HUES64 (cell line): Measurements from ENCODE around the gene DOCK2.

Source experiments
- H3K27ac ChIP-seq: 2 replicates; pipeline ENCODE4 v1.7.0; 2013; ENCODE audit warnings: low read depth, low read length, inconsistent platforms
- H3K27me3 ChIP-seq: 2 replicates; pipeline ENCODE4 v1.6.1; 2013; ENCODE audit warnings: mild to moderate bottlenecking, low read length; ENCODE audit not compliant: insufficient read depth
- H3K36me3 ChIP-seq: 2 replicates; pipeline ENCODE4 v1.6.1; 2013; ENCODE audit warnings: mild to moderate bottlenecking, low read length; ENCODE audit not compliant: insufficient read depth
- H3K4me1 ChIP-seq: 2 replicates; pipeline ENCODE4 v1.6.1; 2013; ENCODE audit warnings: mild to moderate bottlenecking, low read length, moderate library complexity; ENCODE audit not compliant: insufficient read depth
- H3K4me3 ChIP-seq: 2 replicates; pipeline ENCODE4 v1.5.1; 2013; ENCODE audit warnings: mild to moderate bottlenecking, low read length, moderate library complexity
- H3K9ac ChIP-seq: 2 replicates; pipeline ENCODE4 v1.6.1; 2013; ENCODE audit warnings: mild to moderate bottlenecking, low read depth, low read length
- H3K9me3 ChIP-seq: 2 replicates; pipeline ENCODE4 v1.6.1; 2013; ENCODE audit warnings: low read depth, low read length; ENCODE audit not compliant: insufficient read depth
- WGBS: fragments of 150-250, 120-280 bp; methylation state at CpG from one replicate; pipeline ENCODE4 v1.1.7; 2013; ENCODE audit warnings: missing lambda C conversion rate; 5-methylcytosine and 5-hydroxymethylcytosine counted together

The DOCK2 gene

DNA sequence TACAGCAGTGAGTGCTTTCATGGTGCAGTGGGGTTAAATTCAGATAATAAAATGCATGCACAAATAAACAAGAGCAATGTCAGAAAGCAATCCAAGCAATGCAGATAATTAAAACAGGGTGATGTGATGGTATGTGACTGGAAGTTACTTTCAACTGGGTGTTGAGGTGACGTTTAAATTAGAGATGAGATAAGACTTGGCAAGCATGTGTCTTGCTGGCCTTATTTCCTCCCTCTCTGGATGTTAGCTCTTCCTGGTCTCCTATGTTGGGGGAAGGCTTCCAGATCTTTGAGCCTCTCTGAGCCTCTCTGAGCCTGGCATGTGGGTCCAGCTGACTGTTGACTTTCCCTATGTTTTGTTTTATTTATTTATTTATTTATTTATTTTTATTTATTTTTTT, 54.4 kb downstream of the DOCK2 start:
- 75% methylated on average over 1 of the region's 1 CpG for WGBS
- no peak overlapping the region for H3K9ac ChIP-seq

DNA sequence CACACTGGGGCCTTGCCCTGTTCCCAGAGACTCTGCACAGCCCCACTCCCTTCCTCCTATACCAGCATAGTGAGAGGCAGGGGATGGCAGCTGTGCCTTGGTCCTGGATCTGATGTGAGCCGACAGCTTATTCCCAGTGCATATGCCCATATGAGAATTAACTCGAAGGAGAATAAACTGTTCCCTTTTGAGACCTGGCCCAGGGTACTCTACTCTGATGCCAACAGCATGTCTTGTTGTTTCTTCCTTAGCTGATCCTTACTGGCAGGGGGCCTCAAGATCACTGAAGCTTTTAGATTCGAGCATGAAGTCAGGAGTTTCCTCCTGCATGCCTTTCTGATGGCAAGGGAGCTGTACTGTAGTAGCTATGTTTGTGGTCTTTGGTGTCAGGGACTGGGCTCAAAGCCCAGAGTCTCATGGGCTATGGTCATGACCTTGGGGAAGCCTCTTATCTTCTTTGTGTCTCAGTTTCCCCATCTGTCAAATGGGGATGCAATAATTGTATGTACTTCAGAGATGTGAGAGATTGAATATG, 57.1 kb downstream of the DOCK2 start:
- H3K27me3 ChIP-seq: no peaks in the 10 kb centered on the region
- H3K27ac ChIP-seq: no peak overlapping the region
- no peaks in the 10 kb centered on the region for H3K36me3 ChIP-seq
- WGBS: 93% methylated on average over 3 of the region's 3 CpGs
- no peak overlapping the region for H3K4me3 ChIP-seq
- H3K9ac ChIP-seq: no peak overlapping the region
- no peaks in the 10 kb centered on the region for H3K9me3 ChIP-seq
- H3K4me1 ChIP-seq: no peaks in the 10 kb centered on the region

More for the DNA sequence above, 54.4 kb downstream of the DOCK2 start:
- H3K9me3 ChIP-seq: no peaks in the 10 kb centered on the region
- no peaks in the 10 kb centered on the region for H3K36me3 ChIP-seq
- no peak overlapping the region for H3K27ac ChIP-seq
- H3K4me3 ChIP-seq: no peak overlapping the region
- no peaks in the 10 kb centered on the region for H3K4me1 ChIP-seq
- no peaks in the 10 kb centered on the region for H3K27me3 ChIP-seq

DNA sequence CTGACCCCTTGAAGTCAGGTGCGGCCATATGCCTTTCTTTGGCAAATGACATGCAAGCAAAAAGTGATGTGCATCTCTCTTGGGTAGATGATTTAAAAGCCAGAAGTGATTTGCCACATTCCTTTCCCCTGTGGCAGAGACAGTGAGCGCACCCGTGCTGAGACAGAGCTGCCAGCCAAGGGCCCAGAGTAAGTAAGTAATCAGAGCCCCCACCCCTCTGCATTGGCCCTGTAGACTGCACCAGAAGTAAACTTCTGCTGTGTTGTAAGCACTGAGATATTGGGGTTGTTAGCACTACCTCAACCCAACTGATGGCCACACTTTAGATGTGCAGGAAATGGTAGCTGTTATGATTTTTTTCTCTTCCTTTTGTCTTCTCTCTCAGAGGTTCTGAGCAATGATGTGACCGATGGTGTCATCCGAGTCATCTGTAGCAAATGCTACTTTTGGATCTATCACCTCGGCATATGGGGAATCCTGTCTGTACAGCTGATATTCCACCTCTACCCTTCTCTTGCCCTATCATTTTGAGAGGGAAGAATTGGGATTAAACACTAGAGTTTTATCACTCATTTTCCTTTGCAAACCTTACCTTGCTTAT, 58.0 kb downstream of the DOCK2 start:
- H3K9me3 ChIP-seq: no peaks in the 10 kb centered on the region
- no peaks in the 10 kb centered on the region for H3K4me1 ChIP-seq
- H3K9ac ChIP-seq: no peak overlapping the region
- no peaks in the 10 kb centered on the region for H3K36me3 ChIP-seq
- no peak overlapping the region for H3K4me3 ChIP-seq
- WGBS: 94% methylated on average over 6 of the region's 6 CpGs
- H3K27ac ChIP-seq: no peak overlapping the region
- no peaks in the 10 kb centered on the region for H3K27me3 ChIP-seq

DNA sequence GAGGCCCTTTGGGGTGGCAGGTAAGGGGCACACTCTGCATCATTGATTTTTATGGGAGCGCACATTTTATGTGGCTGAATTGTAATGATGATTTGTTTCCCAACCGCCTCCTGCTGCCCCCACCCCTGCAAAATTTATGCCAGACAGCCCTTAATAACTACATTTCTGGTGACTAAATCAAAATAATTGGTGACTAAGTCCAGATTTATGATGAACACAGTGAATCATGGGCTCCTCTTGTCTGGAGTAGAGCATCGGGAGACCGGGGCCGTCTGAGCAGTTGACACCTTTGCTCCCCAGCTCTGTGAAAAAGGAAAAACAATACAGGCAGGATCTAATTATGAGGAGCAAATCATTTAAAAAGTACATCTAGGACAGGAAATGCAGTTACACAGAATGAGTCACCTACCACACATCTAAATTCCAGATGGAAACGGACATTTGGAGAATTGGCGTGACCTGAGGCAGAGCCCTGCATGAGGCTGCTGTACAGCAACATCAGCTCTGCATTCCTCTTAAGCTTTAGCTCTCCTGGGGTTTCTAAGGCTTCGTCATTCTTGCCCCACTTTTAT, 58.9 kb downstream of the DOCK2 start:
- Histone ChIP-seq H3K27ac (no peak overlapping the region), H3K4me1 (no peaks in the 10 kb centered on the region), H3K36me3 (no peaks in the 10 kb centered on the region), H3K9me3 (no peaks in the 10 kb centered on the region), H3K9ac (no peak overlapping the region), H3K27me3 (no peaks in the 10 kb centered on the region), H3K4me3 (no peak overlapping the region)
- WGBS: 92% methylated on average over 8 of the region's 8 CpGs

DNA sequence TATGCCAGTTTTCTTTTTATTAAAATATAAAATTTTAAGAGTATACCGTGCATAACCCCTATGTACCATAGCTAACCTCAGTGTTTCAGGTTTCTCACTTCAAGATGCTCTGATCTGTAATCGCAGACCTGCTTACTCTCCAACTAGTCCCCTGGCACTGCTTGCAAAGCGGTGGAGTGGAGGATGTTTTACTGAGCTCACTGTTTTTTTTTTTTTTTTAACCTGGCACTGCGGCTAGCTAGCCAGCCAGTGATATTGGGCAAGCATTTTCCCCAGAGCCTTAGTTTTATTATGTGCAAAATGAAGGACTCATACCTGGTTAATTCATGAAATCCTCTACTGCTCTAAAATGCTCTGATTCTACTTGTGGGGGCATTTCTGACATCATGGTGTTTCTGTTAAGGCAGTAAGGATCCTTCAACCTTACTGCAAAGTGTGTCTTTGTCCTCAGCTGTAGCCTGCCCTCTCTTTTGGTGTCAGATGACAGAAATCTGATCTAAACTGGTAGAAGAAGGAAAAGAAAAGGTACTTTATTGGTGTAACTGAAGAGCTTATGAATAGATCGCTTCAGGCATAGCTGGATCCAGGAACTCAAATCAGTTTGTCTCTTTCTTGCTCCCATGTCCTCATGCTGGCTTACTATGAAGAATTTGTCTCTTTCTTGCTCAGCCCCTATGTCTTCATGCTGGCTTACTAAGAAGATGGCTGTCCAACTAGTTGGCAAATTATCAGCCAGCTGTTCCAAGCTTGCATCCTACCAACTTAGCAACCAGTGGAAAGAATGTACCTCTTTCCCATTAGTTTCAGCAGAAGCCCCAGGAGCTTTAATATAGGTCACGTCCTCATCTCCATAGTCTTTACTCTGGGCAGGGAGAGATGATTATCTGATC, 59.8 kb downstream of the DOCK2 start:
- 84% methylated on average over 6 of the region's 6 CpGs for WGBS
- no peak overlapping the region for H3K4me3 ChIP-seq
- H3K36me3 ChIP-seq: no peaks in the 10 kb centered on the region
- no peak overlapping the region for H3K27ac ChIP-seq
- no peaks in the 10 kb centered on the region for H3K9me3 ChIP-seq
- no peaks in the 10 kb centered on the region for H3K27me3 ChIP-seq
- H3K9ac ChIP-seq: no peak overlapping the region
- H3K4me1 ChIP-seq: no peaks in the 10 kb centered on the region

DNA sequence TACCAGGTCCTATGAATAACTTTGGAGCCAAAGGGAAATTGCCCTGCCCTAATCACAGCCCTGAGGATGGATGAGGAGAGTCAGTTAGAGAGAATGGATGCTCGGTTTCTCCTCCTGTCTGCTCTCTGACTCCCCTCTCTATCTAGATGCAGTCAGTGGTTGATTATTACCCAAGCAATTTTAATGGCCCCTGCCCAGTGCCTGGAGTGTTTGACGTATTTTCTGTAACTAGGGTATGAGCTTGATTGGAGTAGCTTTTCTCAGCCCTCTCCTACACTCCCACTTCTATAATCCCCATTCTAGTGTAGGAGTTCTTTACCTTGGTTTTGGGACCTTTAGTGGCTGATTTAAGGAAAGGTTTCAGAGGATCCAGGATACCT, 60.4 kb downstream of the DOCK2 start:
- H3K27me3 ChIP-seq: no peaks in the 10 kb centered on the region
- H3K9me3 ChIP-seq: no peaks in the 10 kb centered on the region
- H3K9ac ChIP-seq: no peak overlapping the region
- H3K4me1 ChIP-seq: no peaks in the 10 kb centered on the region
- WGBS: no CpG with 5 or more reads among the region's 2 CpGs
- H3K27ac ChIP-seq: no peak overlapping the region
- no peak overlapping the region for H3K4me3 ChIP-seq
- no peaks in the 10 kb centered on the region for H3K36me3 ChIP-seq

DNA sequence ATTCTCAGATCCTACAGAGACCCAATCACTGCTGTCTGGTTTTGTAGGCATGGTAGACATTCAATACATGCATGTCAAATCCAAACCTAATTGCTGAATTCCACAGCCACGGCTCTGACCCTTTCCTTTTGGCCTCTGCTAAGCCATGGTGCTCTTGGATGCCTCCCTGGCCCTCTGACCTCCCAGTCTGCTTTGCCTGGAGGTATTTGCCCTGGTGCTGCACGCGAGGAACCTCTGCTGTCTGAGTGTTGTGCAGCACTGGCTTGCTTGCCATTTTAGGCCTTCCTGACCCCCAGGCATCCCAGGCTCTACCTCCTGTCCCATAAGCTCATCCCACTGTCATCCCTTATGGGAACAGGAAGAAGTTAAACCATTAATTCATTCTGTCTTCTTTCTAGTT, 60.9 kb downstream of the DOCK2 start:
- H3K9me3 ChIP-seq: no peaks in the 10 kb centered on the region
- 88% methylated on average over 3 of the region's 3 CpGs for WGBS
- H3K27me3 ChIP-seq: no peaks in the 10 kb centered on the region
- H3K4me1 ChIP-seq: no peaks in the 10 kb centered on the region
- no peak overlapping the region for H3K9ac ChIP-seq
- no peak overlapping the region for H3K27ac ChIP-seq
- no peaks in the 10 kb centered on the region for H3K36me3 ChIP-seq
- H3K4me3 ChIP-seq: no peak overlapping the region

DNA sequence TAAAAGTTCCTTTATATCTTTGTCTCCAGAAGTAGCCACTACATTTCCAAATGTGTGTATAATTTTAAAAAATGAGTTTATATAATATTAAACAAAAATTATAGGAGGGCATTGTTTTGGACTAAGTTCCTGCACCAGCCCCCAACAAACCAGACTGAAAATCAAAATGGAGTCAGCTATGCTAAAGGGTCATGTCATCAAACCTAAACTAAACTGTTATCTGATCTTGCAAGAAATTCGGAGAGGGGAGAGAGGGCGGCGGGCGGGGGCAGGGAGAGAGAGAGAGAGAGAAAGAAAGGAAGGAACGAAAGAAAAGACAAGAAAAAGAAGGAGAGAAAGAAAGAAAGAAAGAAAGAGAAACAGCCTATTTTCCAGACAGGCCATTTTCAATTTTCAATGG, 63.5 kb downstream of the DOCK2 start:
- Histone ChIP-seq H3K27me3 (no peaks in the 10 kb centered on the region), H3K27ac (no peak overlapping the region), H3K4me1 (no peaks in the 10 kb centered on the region), H3K4me3 (no peak overlapping the region), H3K9ac (no peak overlapping the region), H3K9me3 (no peaks in the 10 kb centered on the region), H3K36me3 (no peaks in the 10 kb centered on the region)
- 99% methylated on average over 5 of the region's 5 CpGs for whole genome bisulfite sequencing

DNA sequence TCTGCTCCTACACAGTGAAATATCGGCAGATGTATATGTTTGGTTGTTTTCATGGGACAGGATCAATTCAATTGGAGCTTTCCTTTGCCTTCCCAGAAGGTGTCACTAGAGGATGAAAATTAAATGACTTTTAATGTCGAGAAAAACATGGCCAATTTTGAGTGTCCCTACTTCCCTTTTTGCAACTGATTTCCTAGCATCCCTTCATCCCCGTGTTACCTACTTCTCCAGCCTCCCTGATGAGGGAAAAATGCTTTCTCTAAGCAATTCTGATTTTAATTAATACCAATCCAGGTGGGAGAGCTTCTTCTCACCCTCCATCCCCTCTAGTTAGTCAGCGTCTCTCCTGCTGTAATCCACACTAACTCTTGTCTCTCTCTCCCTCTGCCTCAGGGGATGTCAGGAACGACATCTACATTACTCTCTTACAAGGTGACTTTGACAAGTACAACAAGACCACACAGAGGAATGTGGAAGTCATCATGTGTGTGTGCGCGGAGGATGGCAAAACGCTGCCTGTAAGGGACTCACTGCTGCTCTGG, 64.9 kb downstream of the DOCK2 start:
- WGBS: 68% methylated on average over 8 of the region's 8 CpGs
- Histone ChIP-seq H3K27me3 (no peaks in the 10 kb centered on the region), H3K9ac (no peak overlapping the region), H3K4me1 (no peaks in the 10 kb centered on the region), H3K4me3 (no peak overlapping the region), H3K27ac (no peak overlapping the region), H3K36me3 (no peaks in the 10 kb centered on the region), H3K9me3 (no peaks in the 10 kb centered on the region)

DNA sequence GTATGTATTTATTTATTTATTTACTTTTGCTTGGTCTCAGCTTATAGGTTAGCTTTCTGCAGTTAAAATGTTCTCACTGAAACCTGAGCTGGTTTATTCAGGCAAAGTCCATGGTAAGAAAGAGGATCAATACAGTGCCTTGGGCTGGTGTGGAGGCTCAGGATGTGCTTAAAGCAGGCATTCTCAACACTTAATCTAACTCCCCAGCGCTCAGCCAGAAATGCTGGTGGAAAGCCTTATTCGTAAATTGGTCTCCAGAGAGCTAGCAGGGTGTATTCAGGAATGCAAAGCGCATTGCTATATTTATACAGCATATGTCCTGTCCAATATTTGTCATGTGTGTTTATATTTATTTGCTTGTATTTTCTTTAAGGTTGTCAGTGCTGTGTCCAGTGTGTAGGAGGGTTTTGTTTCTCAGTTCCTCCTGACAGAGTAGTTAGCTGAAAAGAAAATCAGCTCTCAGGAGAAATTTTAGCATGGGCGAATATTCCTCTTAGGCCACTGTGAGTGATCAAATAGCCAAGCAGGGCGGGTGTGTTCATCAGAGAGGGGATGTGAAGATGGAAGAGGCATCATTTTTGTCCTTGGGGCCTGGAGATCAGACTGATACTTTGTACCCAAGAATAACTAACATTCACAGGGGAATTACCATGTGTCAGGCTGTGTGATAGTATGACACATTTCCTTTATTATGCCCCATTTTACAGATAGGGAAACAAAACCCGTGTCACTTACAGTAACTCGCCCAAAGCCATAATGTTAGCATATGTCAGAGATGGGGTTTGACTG, 65.8 kb downstream of the DOCK2 start:
- Histone ChIP-seq H3K36me3 (no peaks in the 10 kb centered on the region), H3K9me3 (no peaks in the 10 kb centered on the region), H3K27me3 (no peaks in the 10 kb centered on the region), H3K9ac (no peak overlapping the region), H3K4me1 (no peaks in the 10 kb centered on the region), H3K27ac (no peak overlapping the region), H3K4me3 (no peak overlapping the region)
- WGBS: 96% methylated on average over 7 of the region's 7 CpGs
